Neural cell (in vitro differentiated cells): Measurements from ENCODE around the gene LEF1.

Source experiments
- EP300 ChIP-seq: fragments of 450-650 bp; conservative IDR thresholded peaks from 2 replicates; pipeline ENCODE4 v1.6.1; 2014; ENCODE audit warnings: antibody characterized with exemption, mild to moderate bottlenecking, moderate library complexity; ENCODE audit not compliant: poor library complexity, severe bottlenecking
- EZH2 ChIP-seq: fragments of 200-600, 300-800 bp; shearing (Covaris generic), sonication (generic); IDR thresholded peaks from 2 replicates; pipeline ENCODE4 v1.6.1; 2014; ENCODE audit warnings: antibody characterized with exemption, low read length, borderline replicate concordance, mild to moderate bottlenecking; ENCODE audit not compliant: insufficient read depth, poor library complexity, severe bottlenecking
- RAD21 ChIP-seq: fragments of 450-650 bp; conservative IDR thresholded peaks from 2 replicates; pipeline ENCODE4 v1.6.1; 2014; ENCODE audit warnings: antibody characterized with exemption, mild to moderate bottlenecking, moderate library complexity
- SMC3 ChIP-seq: fragments of 450-650 bp; conservative IDR thresholded peaks from 2 replicates; pipeline ENCODE4 v1.6.1; 2014; ENCODE audit warnings: antibody characterized with exemption, mild to moderate bottlenecking, moderate library complexity; ENCODE audit not compliant: poor library complexity
- TAF1 ChIP-seq: IDR thresholded peaks from 2 replicates; pipeline ENCODE4 v1.6.1; 2012; ENCODE audit warnings: low read depth
- TF ChIP-seq, protein P1 (sequence below): fragments of 450-650 bp; IDR thresholded peaks from 2 replicates; pipeline ENCODE4 v1.5.1; 2014; ENCODE audit warnings: antibody characterized with exemption, mild to moderate bottlenecking, moderate library complexity; ENCODE audit not compliant: poor library complexity, severe bottlenecking

DNA sequence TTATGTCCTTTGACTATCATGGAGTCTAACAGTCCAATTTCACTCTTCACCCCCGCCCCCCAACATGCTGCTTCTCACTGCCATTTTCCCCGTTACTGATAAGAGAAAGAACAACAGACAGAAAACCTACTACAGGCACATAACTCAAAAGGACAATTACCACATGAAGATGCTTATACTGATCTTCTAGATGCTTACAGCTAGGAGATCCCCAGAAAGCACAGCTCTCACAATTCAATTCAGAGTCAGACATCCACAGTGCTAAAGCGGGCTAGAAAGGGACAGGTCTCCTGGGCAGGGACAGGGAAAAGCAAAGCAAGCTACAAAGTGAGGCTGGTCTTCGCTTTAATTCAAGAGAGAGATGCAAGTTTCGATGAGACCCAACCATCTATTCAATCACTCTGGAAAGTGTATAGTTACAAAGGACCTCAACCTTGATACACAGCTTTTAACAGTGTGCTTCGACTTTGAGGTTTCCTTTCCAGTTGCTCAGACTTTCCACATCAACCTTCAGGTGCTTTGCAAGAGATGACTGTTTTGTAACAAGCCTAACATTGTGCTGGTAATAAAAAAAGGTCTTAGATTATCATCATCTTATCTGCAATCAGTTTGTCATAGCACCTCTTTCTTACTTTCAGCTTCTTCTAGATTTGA, 60.9 kb downstream of the LEF1 start:
- TF ChIP-seq, protein P1, sequence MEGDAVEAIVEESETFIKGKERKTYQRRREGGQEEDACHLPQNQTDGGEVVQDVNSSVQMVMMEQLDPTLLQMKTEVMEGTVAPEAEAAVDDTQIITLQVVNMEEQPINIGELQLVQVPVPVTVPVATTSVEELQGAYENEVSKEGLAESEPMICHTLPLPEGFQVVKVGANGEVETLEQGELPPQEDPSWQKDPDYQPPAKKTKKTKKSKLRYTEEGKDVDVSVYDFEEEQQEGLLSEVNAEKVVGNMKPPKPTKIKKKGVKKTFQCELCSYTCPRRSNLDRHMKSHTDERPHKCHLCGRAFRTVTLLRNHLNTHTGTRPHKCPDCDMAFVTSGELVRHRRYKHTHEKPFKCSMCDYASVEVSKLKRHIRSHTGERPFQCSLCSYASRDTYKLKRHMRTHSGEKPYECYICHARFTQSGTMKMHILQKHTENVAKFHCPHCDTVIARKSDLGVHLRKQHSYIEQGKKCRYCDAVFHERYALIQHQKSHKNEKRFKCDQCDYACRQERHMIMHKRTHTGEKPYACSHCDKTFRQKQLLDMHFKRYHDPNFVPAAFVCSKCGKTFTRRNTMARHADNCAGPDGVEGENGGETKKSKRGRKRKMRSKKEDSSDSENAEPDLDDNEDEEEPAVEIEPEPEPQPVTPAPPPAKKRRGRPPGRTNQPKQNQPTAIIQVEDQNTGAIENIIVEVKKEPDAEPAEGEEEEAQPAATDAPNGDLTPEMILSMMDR, result no peak
- TF ChIP-seq SMC3 (no peak), TAF1 (no peak), EP300 (no peak), EZH2 (no peak), RAD21 (no peak)
